ENCODE results near the gene NUDT12.

NUDT12 gene

DNA sequence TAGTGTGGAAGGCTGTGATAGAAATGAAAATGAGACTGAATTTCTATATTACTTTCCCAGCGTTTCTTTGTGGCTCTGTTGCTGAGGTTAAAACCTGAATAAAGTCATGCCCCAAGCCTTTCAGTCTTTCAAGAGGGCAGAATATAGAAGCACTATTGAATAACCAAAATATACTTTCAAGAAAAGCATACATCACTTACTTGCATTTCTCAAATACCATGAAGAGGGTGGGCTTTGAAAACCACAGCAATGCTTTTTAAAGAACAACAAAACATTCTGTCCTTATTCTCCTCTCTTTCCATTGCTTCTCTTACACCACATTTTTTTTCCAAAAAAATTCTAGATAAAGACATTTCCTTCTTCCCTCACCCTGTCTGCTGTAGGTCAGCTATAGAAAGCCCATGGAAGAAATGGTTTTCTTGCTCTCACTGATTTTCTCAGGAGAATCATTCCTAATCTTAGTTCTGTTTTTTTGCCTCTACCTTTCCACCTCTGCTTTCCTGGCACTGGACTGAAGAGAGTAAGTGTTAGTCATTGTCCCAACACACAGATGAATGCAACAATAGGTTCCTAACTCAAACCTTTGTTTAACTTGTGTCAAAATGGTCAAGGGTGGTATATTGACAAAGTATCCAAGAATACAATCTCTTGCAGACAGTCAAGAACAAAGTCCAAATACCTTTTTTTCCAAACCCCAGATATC, 51.6 kb downstream of the NUDT12 start:
- no peaks in the 10 kb centered on the region for H3K27me3 ChIP-seq (replicated peaks)
- TF ChIP-seq, protein P1, sequence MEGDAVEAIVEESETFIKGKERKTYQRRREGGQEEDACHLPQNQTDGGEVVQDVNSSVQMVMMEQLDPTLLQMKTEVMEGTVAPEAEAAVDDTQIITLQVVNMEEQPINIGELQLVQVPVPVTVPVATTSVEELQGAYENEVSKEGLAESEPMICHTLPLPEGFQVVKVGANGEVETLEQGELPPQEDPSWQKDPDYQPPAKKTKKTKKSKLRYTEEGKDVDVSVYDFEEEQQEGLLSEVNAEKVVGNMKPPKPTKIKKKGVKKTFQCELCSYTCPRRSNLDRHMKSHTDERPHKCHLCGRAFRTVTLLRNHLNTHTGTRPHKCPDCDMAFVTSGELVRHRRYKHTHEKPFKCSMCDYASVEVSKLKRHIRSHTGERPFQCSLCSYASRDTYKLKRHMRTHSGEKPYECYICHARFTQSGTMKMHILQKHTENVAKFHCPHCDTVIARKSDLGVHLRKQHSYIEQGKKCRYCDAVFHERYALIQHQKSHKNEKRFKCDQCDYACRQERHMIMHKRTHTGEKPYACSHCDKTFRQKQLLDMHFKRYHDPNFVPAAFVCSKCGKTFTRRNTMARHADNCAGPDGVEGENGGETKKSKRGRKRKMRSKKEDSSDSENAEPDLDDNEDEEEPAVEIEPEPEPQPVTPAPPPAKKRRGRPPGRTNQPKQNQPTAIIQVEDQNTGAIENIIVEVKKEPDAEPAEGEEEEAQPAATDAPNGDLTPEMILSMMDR (IDR thresholded peaks at IDR 0.05; ENCODE audit: low read depth, low read length, missing control alignments): no peak
- peak; percentile 25 for DNase-seq
- in situ Hi-C loops (cut with HindIII; ENCODE audit: low pct_ligation_motif_present, low sequenced_read_pairs): no loop called here
- no peaks in the 10 kb centered on the region for H3K36me3 ChIP-seq (replicated peaks)
- peak overlapping the region; percentile 73 for H3K27ac ChIP-seq
- no peak overlapping the region for H3K4me3 ChIP-seq (ENCODE audit: low read depth, low read length)

DNA sequence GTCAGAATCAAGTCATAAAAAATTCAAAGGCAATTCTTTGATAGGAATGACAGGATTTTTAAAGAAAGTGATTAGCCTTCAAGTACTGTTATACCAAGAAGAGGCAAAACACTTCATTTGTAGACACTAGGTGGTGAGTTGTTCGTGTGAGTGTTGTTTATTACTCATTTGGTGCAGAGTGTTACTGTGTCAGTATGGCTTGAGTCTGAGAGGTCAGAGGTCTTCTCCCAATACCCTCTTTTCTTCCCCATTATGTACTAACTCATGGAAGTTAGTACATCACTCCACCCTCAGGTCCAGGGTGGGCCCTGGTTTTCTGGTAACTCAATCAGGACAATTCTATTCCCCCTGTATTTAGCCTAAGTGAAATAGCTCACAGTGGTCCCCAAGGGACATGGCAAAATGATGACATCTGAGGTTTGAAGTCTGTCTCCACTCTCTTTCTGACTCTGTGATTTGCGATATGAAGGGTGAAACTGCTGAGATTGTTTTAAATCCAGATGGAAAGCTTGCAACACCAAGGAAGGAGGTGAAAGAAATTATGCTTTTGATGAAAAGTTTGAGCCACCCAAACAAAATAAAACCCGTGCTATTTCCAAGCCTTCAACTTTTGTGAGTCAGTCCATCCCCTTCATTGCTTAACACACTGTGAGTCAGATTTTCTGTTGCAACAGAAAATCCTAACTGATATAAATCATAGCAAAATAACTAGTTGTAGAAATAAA, 56.8 kb downstream of the NUDT12 start:
- no peaks in the 10 kb centered on the region for H3K36me3 ChIP-seq (replicated peaks)
- in situ Hi-C loops (cut with HindIII; ENCODE audit: low pct_ligation_motif_present, low sequenced_read_pairs): no loop called here
- H3K4me3 ChIP-seq (ENCODE audit: low read depth, low read length): no peak overlapping the region
- peak overlapping the region; percentile 22 for H3K27ac ChIP-seq
- peak; percentile 66 for DNase-seq
- H3K27me3 ChIP-seq (replicated peaks): no peaks in the 10 kb centered on the region
- TF ChIP-seq, protein P1 (IDR thresholded peaks at IDR 0.05; ENCODE audit: low read depth, low read length, missing control alignments): no peak

DNA sequence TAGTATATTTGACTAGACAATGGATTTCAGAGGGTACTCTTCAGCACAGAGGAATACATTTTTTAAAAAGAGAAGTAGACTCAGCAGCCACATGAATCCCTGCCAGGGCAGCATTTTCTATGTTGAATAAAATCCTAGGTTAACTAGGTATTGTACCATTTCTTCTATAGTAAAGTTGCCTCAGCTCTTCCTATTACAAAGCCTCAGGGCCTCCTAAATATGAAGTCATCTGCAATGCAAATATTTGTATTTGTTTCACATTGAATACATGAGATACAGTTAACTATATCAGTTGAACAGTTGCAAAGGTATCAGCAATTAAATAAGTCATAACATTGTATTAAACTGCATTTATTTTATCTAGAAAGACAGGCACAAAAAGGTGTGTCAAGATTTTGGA, 59.5 kb downstream of the NUDT12 start:
- Histone ChIP-seq H3K27ac (no peak overlapping the region), H3K36me3 (replicated peaks) (no peaks in the 10 kb centered on the region), H3K27me3 (replicated peaks) (no peaks in the 10 kb centered on the region), H3K4me3 (ENCODE audit: low read depth, low read length) (no peak overlapping the region)
- DNase-seq: no peak
- TF ChIP-seq, protein P1 (IDR thresholded peaks at IDR 0.05; ENCODE audit: low read depth, low read length, missing control alignments): no peak
- in situ Hi-C loops (cut with HindIII; ENCODE audit: low pct_ligation_motif_present, low sequenced_read_pairs): no loop called here

- no peak for DNase-seq
- in situ Hi-C loops (cut with HindIII; ENCODE audit: low pct_ligation_motif_present, low sequenced_read_pairs): no loop called here
- Histone ChIP-seq H3K27me3 (replicated peaks) (no peaks in the 10 kb centered on the region), H3K36me3 (replicated peaks) (no peaks in the 10 kb centered on the region), H3K4me3 (ENCODE audit: low read depth, low read length) (no peak overlapping the region), H3K27ac (no peak overlapping the region)
- TF ChIP-seq, protein P1 (IDR thresholded peaks at IDR 0.05; ENCODE audit: low read depth, low read length, missing control alignments): no peak
Measured at GRCh38 chr5:103502662-103503061, 59.9 kb downstream of the NUDT12 start.

Measured in brain microvascular endothelial cell (primary cell).